ENCODE data around the gene SCAMP2. TPM values are rescaled to one million over a fixed set of nuclear protein-coding genes. Genes with fewer than 3 reads are reported as not detected.

SCAMP2 gene
- total RNA-seq, 1 experiment from 2014 or later = 121 TPM

DNA sequence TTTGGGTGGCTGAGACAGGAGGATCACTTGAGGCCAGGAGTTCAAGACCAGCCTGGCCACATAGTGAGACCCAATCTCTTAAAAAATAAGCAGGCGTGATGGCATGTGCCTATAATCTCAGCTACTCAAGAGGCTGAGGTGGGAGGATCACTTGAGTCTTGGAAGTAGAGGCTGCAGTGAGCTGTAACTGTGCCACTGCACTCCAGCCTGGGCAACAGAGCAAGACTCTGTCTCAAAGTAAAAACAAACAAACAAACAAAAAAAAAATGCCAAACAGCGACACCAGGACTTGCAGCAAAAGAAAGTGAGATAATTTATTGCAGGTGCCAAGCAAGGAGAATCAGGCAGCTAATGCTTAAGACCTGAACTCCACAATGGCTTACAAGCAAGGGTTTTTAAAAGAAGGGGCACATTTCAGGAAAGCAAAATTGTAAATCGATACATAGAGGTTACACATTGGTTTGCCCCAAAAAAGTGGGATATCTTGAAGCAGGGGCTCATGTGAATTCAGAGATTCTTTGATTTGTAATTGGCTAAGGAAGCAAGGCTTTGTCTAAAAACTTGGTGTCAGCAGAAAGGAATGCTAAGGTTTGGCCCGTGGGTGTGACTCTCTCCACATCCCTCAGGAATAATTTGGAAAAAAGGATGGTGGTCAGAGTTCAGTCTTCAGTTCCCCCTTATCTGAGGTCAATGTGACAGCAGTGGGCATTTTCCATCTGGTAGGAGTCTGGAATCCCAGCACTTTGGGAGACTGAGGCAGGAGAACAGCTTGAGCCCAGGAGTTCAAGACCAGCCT is 11.5 kb upstream of the SCAMP2 start:
- ATAC-seq (no peak), DNase-seq (ENCODE audit: low read depth, low spot score) (no peak)
- H3K27ac ChIP-seq (ENCODE audit: low read length) = no peak overlapping the region
- H3K36me3 ChIP-seq (ENCODE audit: control insufficient read depth, insufficient read depth, low read length) = no peaks in the 10 kb centered on the region
- POLR2A ChIA-PET = no interaction called here
- H3K4me3 ChIP-seq (ENCODE audit: low read depth in 2 of 2, low read length in 2 of 2) = no peak overlapping the region
- H3K27me3 ChIP-seq (ENCODE audit: control insufficient read depth, insufficient read depth, low read length) = no peaks in the 10 kb centered on the region
- TF ChIP-seq TCF7L2 (IDR thresholded peaks at IDR 0.05; ENCODE audit: low read depth, low read length) (no peak), POLR2AphosphoS5 (IDR thresholded peaks at IDR 0.05; ENCODE audit: low read depth, low read length) (no peak), SIN3A (IDR thresholded peaks at IDR 0.05; ENCODE audit: borderline replicate concordance, insufficient read depth, low read depth, low read length) (no peak)
- TF ChIP-seq, protein P1, sequence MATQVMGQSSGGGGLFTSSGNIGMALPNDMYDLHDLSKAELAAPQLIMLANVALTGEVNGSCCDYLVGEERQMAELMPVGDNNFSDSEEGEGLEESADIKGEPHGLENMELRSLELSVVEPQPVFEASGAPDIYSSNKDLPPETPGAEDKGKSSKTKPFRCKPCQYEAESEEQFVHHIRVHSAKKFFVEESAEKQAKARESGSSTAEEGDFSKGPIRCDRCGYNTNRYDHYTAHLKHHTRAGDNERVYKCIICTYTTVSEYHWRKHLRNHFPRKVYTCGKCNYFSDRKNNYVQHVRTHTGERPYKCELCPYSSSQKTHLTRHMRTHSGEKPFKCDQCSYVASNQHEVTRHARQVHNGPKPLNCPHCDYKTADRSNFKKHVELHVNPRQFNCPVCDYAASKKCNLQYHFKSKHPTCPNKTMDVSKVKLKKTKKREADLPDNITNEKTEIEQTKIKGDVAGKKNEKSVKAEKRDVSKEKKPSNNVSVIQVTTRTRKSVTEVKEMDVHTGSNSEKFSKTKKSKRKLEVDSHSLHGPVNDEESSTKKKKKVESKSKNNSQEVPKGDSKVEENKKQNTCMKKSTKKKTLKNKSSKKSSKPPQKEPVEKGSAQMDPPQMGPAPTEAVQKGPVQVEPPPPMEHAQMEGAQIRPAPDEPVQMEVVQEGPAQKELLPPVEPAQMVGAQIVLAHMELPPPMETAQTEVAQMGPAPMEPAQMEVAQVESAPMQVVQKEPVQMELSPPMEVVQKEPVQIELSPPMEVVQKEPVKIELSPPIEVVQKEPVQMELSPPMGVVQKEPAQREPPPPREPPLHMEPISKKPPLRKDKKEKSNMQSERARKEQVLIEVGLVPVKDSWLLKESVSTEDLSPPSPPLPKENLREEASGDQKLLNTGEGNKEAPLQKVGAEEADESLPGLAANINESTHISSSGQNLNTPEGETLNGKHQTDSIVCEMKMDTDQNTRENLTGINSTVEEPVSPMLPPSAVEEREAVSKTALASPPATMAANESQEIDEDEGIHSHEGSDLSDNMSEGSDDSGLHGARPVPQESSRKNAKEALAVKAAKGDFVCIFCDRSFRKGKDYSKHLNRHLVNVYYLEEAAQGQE (IDR thresholded peaks at IDR 0.05; ENCODE audit: insufficient read depth in 1 of 2, low read depth in 2 of 2, low read length in 1 of 2) = no peak
- TF ChIP-seq, protein P2, sequence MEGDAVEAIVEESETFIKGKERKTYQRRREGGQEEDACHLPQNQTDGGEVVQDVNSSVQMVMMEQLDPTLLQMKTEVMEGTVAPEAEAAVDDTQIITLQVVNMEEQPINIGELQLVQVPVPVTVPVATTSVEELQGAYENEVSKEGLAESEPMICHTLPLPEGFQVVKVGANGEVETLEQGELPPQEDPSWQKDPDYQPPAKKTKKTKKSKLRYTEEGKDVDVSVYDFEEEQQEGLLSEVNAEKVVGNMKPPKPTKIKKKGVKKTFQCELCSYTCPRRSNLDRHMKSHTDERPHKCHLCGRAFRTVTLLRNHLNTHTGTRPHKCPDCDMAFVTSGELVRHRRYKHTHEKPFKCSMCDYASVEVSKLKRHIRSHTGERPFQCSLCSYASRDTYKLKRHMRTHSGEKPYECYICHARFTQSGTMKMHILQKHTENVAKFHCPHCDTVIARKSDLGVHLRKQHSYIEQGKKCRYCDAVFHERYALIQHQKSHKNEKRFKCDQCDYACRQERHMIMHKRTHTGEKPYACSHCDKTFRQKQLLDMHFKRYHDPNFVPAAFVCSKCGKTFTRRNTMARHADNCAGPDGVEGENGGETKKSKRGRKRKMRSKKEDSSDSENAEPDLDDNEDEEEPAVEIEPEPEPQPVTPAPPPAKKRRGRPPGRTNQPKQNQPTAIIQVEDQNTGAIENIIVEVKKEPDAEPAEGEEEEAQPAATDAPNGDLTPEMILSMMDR (IDR thresholded peaks at IDR 0.05) = no peak
- peaks cover 5% of the 10 kb centered on the region for H3K4me1 ChIP-seq (ENCODE audit: control insufficient read depth, insufficient read depth, low read length)
- in situ Hi-C loops (cut with HindIII; ENCODE audit: low pct_unique_long_range_greater_than_20kb, low sequenced_read_pairs) = no loop called here
- intact Hi-C loops (cut with micrococcal nuclease; ENCODE audit: unreplicated experiment) = no loop called here
- H3K9me3 ChIP-seq (ENCODE audit: control insufficient read depth, insufficient read depth, low read depth, low read length) = no peaks in the 10 kb centered on the region
- CTCF ChIA-PET = no interaction called here
- no TSS peak for BruUV-seq (replicated peaks)

DNA sequence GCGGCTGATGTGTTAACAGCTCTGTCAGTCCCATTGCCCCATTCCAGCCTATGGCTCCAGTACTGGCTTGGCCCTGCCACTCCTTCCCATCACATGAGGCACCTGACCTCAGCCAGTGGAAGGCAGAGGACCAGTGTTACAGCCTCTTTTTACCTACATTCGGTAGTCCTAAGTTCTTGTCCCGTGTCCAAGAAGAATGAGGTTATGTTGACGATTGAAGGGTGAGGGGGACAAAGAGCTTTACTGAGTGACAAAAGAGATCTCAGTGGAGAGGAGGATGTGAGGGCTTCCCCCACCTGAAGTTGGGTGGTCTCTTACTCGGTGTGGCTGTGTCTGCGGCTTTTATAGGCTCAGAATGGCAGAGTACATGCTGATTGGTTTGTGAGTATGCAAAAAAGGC is 9.4 kb upstream of the SCAMP2 start:
- intact Hi-C loops (cut with micrococcal nuclease; ENCODE audit: unreplicated experiment) (no loop called here), in situ Hi-C loops (cut with HindIII; ENCODE audit: low pct_unique_long_range_greater_than_20kb, low sequenced_read_pairs) (no loop called here)
- Histone ChIP-seq H3K4me3 (ENCODE audit: low read depth in 2 of 2, low read length in 2 of 2) (no peak overlapping the region), H3K4me1 (ENCODE audit: control insufficient read depth, insufficient read depth, low read length) (no peaks in the 10 kb centered on the region), H3K9me3 (ENCODE audit: control insufficient read depth, insufficient read depth, low read depth, low read length) (no peaks in the 10 kb centered on the region), H3K27ac (ENCODE audit: low read length) (no peak overlapping the region), H3K36me3 (ENCODE audit: control insufficient read depth, insufficient read depth, low read length) (no peaks in the 10 kb centered on the region), H3K27me3 (ENCODE audit: control insufficient read depth, insufficient read depth, low read length) (no peaks in the 10 kb centered on the region)
- ChIA-PET POLR2A (no interaction called here), CTCF (no interaction called here)
- DNase-seq (ENCODE audit: low read depth, low spot score) (no peak), ATAC-seq (no peak)
- no TSS peak for BruUV-seq (replicated peaks)
- TF ChIP-seq POLR2AphosphoS5 (IDR thresholded peaks at IDR 0.05; ENCODE audit: low read depth, low read length) = no peak
- TF ChIP-seq, protein P1 (IDR thresholded peaks at IDR 0.05; ENCODE audit: insufficient read depth in 1 of 2, low read depth in 2 of 2, low read length in 1 of 2) = no peak
- TF ChIP-seq TCF7L2 (IDR thresholded peaks at IDR 0.05; ENCODE audit: low read depth, low read length) = no peak
- TF ChIP-seq, protein P2 (IDR thresholded peaks at IDR 0.05) = no peak
- TF ChIP-seq SIN3A (IDR thresholded peaks at IDR 0.05; ENCODE audit: borderline replicate concordance, insufficient read depth, low read depth, low read length) = no peak
